Activated T-cell treated with anti-CD3 and anti-CD28 coated beads, Interleukin-2, amount 50 U/mL, for 72 hours (primary cell): Measurements from ENCODE around the gene GCA. TPM values are rescaled to one million over a fixed set of nuclear protein-coding genes. Genes with fewer than 3 reads are reported as not detected.

ENCODE experiments used
- ATAC-seq, 2 donors: fragments of 150-1000 bp; cut with Tn5 transposase; replicated peaks in 1 of 2; 2 replicates each; pipeline ENCODE4 v1.10.0; 2021; ENCODE audit warnings: moderate library complexity in 2 of 2, mild to moderate bottlenecking in 1 of 2
- DNase-seq, 2 donors: peaks; one replicate each; pipeline ENCODE4 v3.0.0; 2021 to 2022; ENCODE audit warnings: mixed read lengths in 1 of 2
- H3K27ac Mint-ChIP-seq: one replicate; pipeline ENCODE4 v1.8.0; 2022; ENCODE audit warnings: mild to moderate bottlenecking, moderate library complexity, mixed read lengths
- H3K27me3 Mint-ChIP-seq: one replicate; pipeline ENCODE4 v1.8.0; 2022; ENCODE audit warnings: low read depth, mixed read lengths
- H3K36me3 Mint-ChIP-seq, 2 donors: one replicate each; pipeline ENCODE4 v1.8.0; 2022; ENCODE audit warnings: mixed read lengths in 2 of 2, mild to moderate bottlenecking in 1 of 2; ENCODE audit not compliant: insufficient read depth in 2 of 2
- H3K4me1 Mint-ChIP-seq: one replicate; pipeline ENCODE4 v1.8.0; 2022; ENCODE audit warnings: low read depth, mixed read lengths
- H3K4me3 Mint-ChIP-seq, 2 donors: one replicate each; pipeline ENCODE4 v1.8.0; 2022; ENCODE audit warnings: mild to moderate bottlenecking in 2 of 2, mixed read lengths in 2 of 2, moderate library complexity in 2 of 2
- H3K9me3 Mint-ChIP-seq, 2 donors: one replicate each; pipeline ENCODE4 v1.8.0; 2022; ENCODE audit warnings: mixed read lengths in 2 of 2
- total RNA-seq, 2 donors: library from RNA; stranded (reverse); gene quantifications; one replicate each; pipeline ENCODE4 v1.2.3, GENCODE V29; 2022

GCA gene
- total RNA-seq, 2 donors from 2014 or later, result 18.7 to 22.2 TPM

DNA sequence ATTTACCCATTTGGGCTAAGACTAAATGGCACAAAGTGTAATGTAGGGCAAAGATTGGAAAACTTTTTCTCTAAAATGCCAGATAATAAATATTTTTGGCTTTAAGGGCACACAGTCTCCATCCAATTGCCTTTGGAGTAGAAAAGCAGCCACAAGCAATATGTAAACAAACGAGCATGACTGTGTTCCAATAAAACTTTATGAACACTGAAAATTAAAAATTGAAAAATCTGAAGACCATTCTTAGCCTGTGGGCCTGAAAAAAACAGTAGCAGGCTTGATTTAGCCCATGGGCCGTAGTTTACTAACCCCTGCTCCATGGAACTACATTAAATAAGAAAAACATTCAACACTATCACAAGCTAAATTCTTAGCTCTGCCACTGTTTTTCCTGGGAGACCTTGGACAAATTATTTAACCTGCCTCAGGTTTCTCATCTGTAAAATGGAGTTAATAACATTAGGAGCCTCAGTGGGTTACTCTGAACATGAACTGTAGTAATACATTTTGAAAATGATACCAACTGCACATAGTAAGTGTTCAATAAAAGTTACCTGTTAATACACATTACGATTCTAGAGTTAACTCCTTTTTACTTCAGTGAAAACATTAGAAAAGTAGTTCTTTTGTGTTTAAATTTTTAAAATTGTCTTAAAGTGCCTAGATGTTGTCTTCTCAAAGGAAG, 26.7 kb upstream of the GCA start:
- H3K9me3 Mint-ChIP-seq, result no peaks in the 10 kb centered on the region
- peaks cover 1 to 17% of the 10 kb centered on the region in 2 donors for H3K36me3 Mint-ChIP-seq
- peak overlapping the region; percentile 92 for H3K27ac Mint-ChIP-seq
- DNase-seq, result no peak
- peak overlapping the region; percentile 91 to 92 for H3K4me3 Mint-ChIP-seq
- no peaks in the 10 kb centered on the region for H3K27me3 Mint-ChIP-seq
- no peak for ATAC-seq
- H3K4me1 Mint-ChIP-seq, result peaks cover 64% of the 10 kb centered on the region

GRCh38 chr2:162317861-162318327, 26.0 kb upstream of the GCA start:
- peak; percentile 24 to 28 for DNase-seq
- peak overlapping the region; percentile 91 to 92 for H3K4me3 Mint-ChIP-seq
- H3K27ac Mint-ChIP-seq, result peak overlapping the region; percentile 91
- H3K36me3 Mint-ChIP-seq, result peaks cover 1 to 17% of the 10 kb centered on the region in 2 donors
- peaks cover 64% of the 10 kb centered on the region for H3K4me1 Mint-ChIP-seq
- no peaks in the 10 kb centered on the region for H3K27me3 Mint-ChIP-seq
- H3K9me3 Mint-ChIP-seq, result no peaks in the 10 kb centered on the region
- peak; percentile 6 to 9 for ATAC-seq

GRCh38 chr2:162318328-162319180, 25.4 kb upstream of the GCA start, which contains the start of gene IFIH1:
IFIH1 (minus strand) TSS chr2:162318684; CDS start chr2:162318307, 377 bp downstream.
- Mint-ChIP-seq H3K9me3 (no peaks in the 10 kb centered on the region), H3K4me1 (peaks cover 62% of the 10 kb centered on the region), H3K27me3 (no peaks in the 10 kb centered on the region), H3K4me3 (peak within 1 kb of the TSS; percentile 91 to 92), H3K27ac (peak within 1 kb of the TSS; percentile 96), H3K36me3 (peaks cover 1 to 17% of the 10 kb centered on the region in 2 donors)
- DNase-seq (peak; percentile 79 to 83), ATAC-seq (peak; percentile 87 to 88)

- Mint-ChIP-seq H3K27me3 (no peaks in the 10 kb centered on the region), H3K4me1 (peaks cover 40% of the 10 kb centered on the region), H3K4me3 (peak overlapping the region in 1 of 2 donors; percentile 48), H3K9me3 (no peaks in the 10 kb centered on the region), H3K36me3 (peaks cover 1 to 12% of the 10 kb centered on the region in 2 donors), H3K27ac (peak overlapping the region; percentile 59)
- DNase-seq, result no peak
- no peak for ATAC-seq
Observed at GRCh38 chr2:162320864-162321517, 22.9 kb upstream of the GCA start.

- DNase-seq (no peak), ATAC-seq (no peak)
- H3K4me3 Mint-ChIP-seq, result no peak overlapping the region
- peaks cover 16% of the 10 kb centered on the region for H3K4me1 Mint-ChIP-seq
- H3K36me3 Mint-ChIP-seq, result no peaks in the 10 kb centered on the region
- no peaks in the 10 kb centered on the region for H3K9me3 Mint-ChIP-seq
- H3K27me3 Mint-ChIP-seq, result no peaks in the 10 kb centered on the region
- no peak overlapping the region for H3K27ac Mint-ChIP-seq
Observed at GRCh38 chr2:162324953-162325352, 19.0 kb upstream of the GCA start.

- ATAC-seq (peak in 1 of 2 donors; percentile 34), DNase-seq (peak; percentile 20)
- no peaks in the 10 kb centered on the region for H3K36me3 Mint-ChIP-seq
- no peak overlapping the region for H3K4me3 Mint-ChIP-seq
- no peaks in the 10 kb centered on the region for H3K4me1 Mint-ChIP-seq
- no peaks in the 10 kb centered on the region for H3K27me3 Mint-ChIP-seq
- no peaks in the 10 kb centered on the region for H3K9me3 Mint-ChIP-seq
- no peak overlapping the region for H3K27ac Mint-ChIP-seq
Observed at GRCh38 chr2:162327134-162327769, 16.7 kb upstream of the GCA start.

- Mint-ChIP-seq H3K4me1 (no peaks in the 10 kb centered on the region), H3K9me3 (no peaks in the 10 kb centered on the region), H3K27me3 (no peaks in the 10 kb centered on the region), H3K27ac (no peak overlapping the region), H3K4me3 (no peak overlapping the region), H3K36me3 (no peaks in the 10 kb centered on the region)
- no peak for ATAC-seq
- DNase-seq, result no peak
Observed at GRCh38 chr2:162327806-162328205, 16.1 kb upstream of the GCA start.

DNA sequence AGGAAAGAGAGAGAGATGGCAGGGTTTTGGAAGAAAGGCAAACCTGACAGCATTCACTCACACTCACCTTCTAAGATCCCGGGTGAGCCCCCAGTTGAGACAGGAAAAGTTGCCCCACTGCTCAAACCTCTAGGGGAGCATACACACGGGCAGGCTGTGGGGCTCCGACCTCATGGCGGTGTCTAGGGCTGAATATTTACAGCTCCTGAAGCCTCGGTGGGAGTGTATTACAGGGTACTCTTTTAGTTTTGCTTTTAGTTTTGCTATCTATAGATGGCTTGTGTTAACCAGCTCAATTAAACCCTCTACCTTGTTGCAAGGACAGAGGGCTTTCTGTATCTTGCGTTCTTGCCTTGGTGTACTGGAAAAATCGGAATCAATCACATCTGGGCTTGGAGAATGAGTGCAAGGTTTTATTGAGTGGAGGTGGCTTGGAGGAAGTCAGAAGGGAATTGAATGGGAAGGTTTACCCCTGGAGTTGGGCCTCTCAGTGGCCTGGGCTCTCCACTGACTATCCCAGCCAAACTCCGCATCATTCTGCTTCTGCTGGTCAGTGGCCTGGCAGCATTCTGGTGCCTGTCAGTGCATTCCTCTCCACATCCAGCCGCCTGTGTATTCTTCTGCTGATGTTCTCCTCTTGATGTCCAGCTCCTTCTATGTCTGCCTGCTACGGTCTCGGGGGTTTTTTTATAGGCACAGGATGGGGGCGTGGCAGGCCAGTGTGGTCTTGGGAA, 15.3 kb upstream of the GCA start:
- H3K4me1 Mint-ChIP-seq, result no peaks in the 10 kb centered on the region
- H3K4me3 Mint-ChIP-seq, result peak overlapping the region in 1 of 2 donors; percentile 13
- H3K27me3 Mint-ChIP-seq, result no peaks in the 10 kb centered on the region
- no peak overlapping the region for H3K27ac Mint-ChIP-seq
- DNase-seq, result no peak
- H3K9me3 Mint-ChIP-seq, result no peaks in the 10 kb centered on the region
- H3K36me3 Mint-ChIP-seq, result no peaks in the 10 kb centered on the region
- ATAC-seq, result peak; percentile 50 to 61

DNA sequence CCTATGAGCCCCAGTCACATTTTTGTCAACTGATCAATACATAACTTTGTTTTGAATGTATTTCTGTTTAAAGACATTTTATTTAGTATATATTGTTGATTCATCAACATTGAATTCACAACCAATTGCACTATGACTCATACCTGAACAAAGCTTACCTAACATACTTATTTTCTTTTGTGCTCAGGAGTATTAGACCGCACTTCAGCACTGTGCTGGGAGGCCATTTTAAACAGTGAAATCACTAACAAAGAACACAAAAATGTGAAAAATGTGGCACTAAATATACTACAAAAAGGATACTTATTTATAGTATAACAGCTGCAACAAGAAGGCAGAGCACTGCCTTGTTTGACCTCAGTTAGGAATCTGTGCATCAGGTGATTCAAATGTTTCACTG, 13.1 kb upstream of the GCA start:
- H3K27ac Mint-ChIP-seq, result no peak overlapping the region
- no peak overlapping the region for H3K4me3 Mint-ChIP-seq
- H3K36me3 Mint-ChIP-seq, result no peaks in the 10 kb centered on the region
- no peak for ATAC-seq
- DNase-seq, result no peak
- no peaks in the 10 kb centered on the region for H3K4me1 Mint-ChIP-seq
- no peaks in the 10 kb centered on the region for H3K9me3 Mint-ChIP-seq
- no peaks in the 10 kb centered on the region for H3K27me3 Mint-ChIP-seq

- Mint-ChIP-seq H3K4me3 (no peak overlapping the region), H3K27ac (no peak overlapping the region), H3K27me3 (no peaks in the 10 kb centered on the region), H3K4me1 (no peaks in the 10 kb centered on the region), H3K9me3 (no peaks in the 10 kb centered on the region), H3K36me3 (no peaks in the 10 kb centered on the region)
- DNase-seq (peak in 1 of 2 donors; percentile 21), ATAC-seq (no peak)
Observed at GRCh38 chr2:162333968-162334367, 10.0 kb upstream of the GCA start.

DNA sequence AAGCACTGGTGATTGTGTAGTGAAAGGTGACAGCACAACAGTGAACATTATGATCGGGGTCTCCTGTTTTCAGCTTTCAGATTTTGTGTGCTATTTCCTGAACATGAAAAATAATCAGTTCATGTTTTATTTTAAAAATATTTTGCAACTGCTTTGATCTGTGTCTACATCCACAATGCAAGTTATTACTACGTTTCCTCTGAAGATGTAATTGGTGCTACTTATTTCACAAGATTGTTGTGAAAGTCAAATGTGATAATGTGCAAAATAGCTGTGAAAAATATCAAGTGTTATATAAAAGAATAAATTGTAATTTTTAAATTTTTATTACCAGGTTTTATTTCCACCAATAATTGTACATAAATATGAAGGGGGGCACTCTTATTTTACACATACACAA, 6.1 kb upstream of the GCA start:
- no peaks in the 10 kb centered on the region for H3K36me3 Mint-ChIP-seq
- no peaks in the 10 kb centered on the region for H3K27me3 Mint-ChIP-seq
- no peak for ATAC-seq
- no peaks in the 10 kb centered on the region for H3K9me3 Mint-ChIP-seq
- no peak overlapping the region for H3K27ac Mint-ChIP-seq
- no peak overlapping the region for H3K4me3 Mint-ChIP-seq
- DNase-seq, result no peak
- H3K4me1 Mint-ChIP-seq, result no peaks in the 10 kb centered on the region

DNA sequence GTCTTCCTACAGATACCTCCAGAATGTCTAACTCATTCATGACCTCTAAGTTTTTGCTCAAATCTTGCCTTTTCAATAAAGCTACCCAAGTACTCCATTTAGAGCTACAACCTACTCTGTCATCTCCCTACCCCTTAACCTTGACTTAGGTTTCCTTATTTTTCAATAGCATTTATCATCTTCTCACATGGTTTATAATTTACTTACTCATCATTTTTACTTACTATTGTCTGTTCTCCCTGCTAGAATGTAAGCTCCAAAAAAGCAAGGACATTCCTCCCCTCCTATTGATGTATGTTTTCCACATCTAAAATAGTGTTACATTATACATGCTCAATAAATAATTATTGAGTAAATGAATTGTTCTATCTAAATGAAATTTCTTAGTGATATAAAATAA, 3.1 kb upstream of the GCA start:
- Mint-ChIP-seq H3K4me3 (no peak overlapping the region), H3K9me3 (no peaks in the 10 kb centered on the region)
- ATAC-seq, result no peak

More for the DNA sequence above, 3.1 kb upstream of the GCA start:
- Mint-ChIP-seq H3K27me3 (no peaks in the 10 kb centered on the region), H3K4me1 (peaks cover 16% of the 10 kb centered on the region), H3K27ac (no peak overlapping the region), H3K36me3 (peaks cover 0 to 2% of the 10 kb centered on the region in 2 donors)
- DNase-seq, result no peak
